ENCODE results near the gene SUGP1. TPM values are rescaled to one million over a fixed set of nuclear protein-coding genes. Genes with fewer than 3 reads are reported as not detected.

Gene SUGP1
- polyA plus RNA-seq, 1 donor from 2014 or later: 82.0 TPM

GRCh38 chr19:19354932-19355331 is 34.6 kb upstream of the SUGP1 start:
- Histone ChIP-seq H3K27me3 (ENCODE audit: insufficient read depth, low read depth, low read length) (no peaks in the 10 kb centered on the region), H3K36me3 (ENCODE audit: insufficient read depth, low read length) (no peaks in the 10 kb centered on the region), H3F3A (ENCODE audit: insufficient read depth, low read length, poor library complexity, severe bottlenecking) (no peaks in the 10 kb centered on the region), H3K9me3 (ENCODE audit: low read length) (no peaks in the 10 kb centered on the region), H3K4me3 (ENCODE audit: low read length) (no peak overlapping the region), H2AFZ (ENCODE audit: low read depth, low read length) (no peak overlapping the region), H3K9me2 (ENCODE audit: insufficient read depth, low read length) (no peaks in the 10 kb centered on the region), H3K4me2 (ENCODE audit: low read length) (no peak overlapping the region), H4K20me1 (ENCODE audit: insufficient read depth) (no peaks in the 10 kb centered on the region), H3K9ac (ENCODE audit: low read length) (no peak overlapping the region), H3K79me2 (replicated peaks; ENCODE audit: insufficient read depth, low read length) (no peaks in the 10 kb centered on the region), H3K27ac (ENCODE audit: low read length) (no peak overlapping the region)
- no peak for TF ChIP-seq MXI1 (conservative IDR thresholded peaks at IDR 0.05; ENCODE audit: poor library complexity, severe bottlenecking)
- TF ChIP-seq EZH2 (IDR thresholded peaks at IDR 0.05; ENCODE audit: borderline replicate concordance, insufficient read depth, low read length, poor library complexity, severe bottlenecking): no peak
- TF ChIP-seq REST (IDR thresholded peaks at IDR 0.05; ENCODE audit: borderline replicate concordance): no peak
- no peak for TF ChIP-seq TAF1 (IDR thresholded peaks at IDR 0.05; ENCODE audit: low read depth)
- no peak for TF ChIP-seq EP300 (conservative IDR thresholded peaks at IDR 0.05; ENCODE audit: poor library complexity, severe bottlenecking)
- no peak for TF ChIP-seq CTCF (IDR thresholded peaks at IDR 0.05; ENCODE audit: poor library complexity, severe bottlenecking)
- TF ChIP-seq SMC3 (conservative IDR thresholded peaks at IDR 0.05; ENCODE audit: poor library complexity): no peak
- TF ChIP-seq POLR2AphosphoS5 (IDR thresholded peaks at IDR 0.05): no peak
- TF ChIP-seq RAD21 (conservative IDR thresholded peaks at IDR 0.05): no peak

GRCh38 chr19:19354007-19354406 is 33.7 kb upstream of the SUGP1 start:
- Histone ChIP-seq H3K27ac (ENCODE audit: low read length) (no peak overlapping the region), H3K36me3 (ENCODE audit: insufficient read depth, low read length) (no peaks in the 10 kb centered on the region), H3K27me3 (ENCODE audit: insufficient read depth, low read depth, low read length) (no peaks in the 10 kb centered on the region), H3K9me3 (ENCODE audit: low read length) (no peaks in the 10 kb centered on the region), H3K4me2 (ENCODE audit: low read length) (no peak overlapping the region), H3K4me3 (ENCODE audit: low read length) (no peak overlapping the region), H4K20me1 (ENCODE audit: insufficient read depth) (no peaks in the 10 kb centered on the region), H3K79me2 (replicated peaks; ENCODE audit: insufficient read depth, low read length) (no peaks in the 10 kb centered on the region), H3F3A (ENCODE audit: insufficient read depth, low read length, poor library complexity, severe bottlenecking) (no peaks in the 10 kb centered on the region), H2AFZ (ENCODE audit: low read depth, low read length) (no peak overlapping the region), H3K9ac (ENCODE audit: low read length) (no peak overlapping the region), H3K9me2 (ENCODE audit: insufficient read depth, low read length) (no peaks in the 10 kb centered on the region)
- TF ChIP-seq EP300 (conservative IDR thresholded peaks at IDR 0.05; ENCODE audit: poor library complexity, severe bottlenecking) (no peak), SMC3 (conservative IDR thresholded peaks at IDR 0.05; ENCODE audit: poor library complexity) (no peak), TAF1 (IDR thresholded peaks at IDR 0.05; ENCODE audit: low read depth) (no peak), POLR2AphosphoS5 (IDR thresholded peaks at IDR 0.05) (no peak), MXI1 (conservative IDR thresholded peaks at IDR 0.05; ENCODE audit: poor library complexity, severe bottlenecking) (no peak), RAD21 (conservative IDR thresholded peaks at IDR 0.05) (no peak), CTCF (IDR thresholded peaks at IDR 0.05; ENCODE audit: poor library complexity, severe bottlenecking) (no peak), EZH2 (IDR thresholded peaks at IDR 0.05; ENCODE audit: borderline replicate concordance, insufficient read depth, low read length, poor library complexity, severe bottlenecking) (no peak), REST (IDR thresholded peaks at IDR 0.05; ENCODE audit: borderline replicate concordance) (no peak)

All from neural cell (in vitro differentiated cells).